ENCODE results near the gene ATP5PD.
"Not testable (repeated sequence)": the region's sequence is repeated elsewhere in the genome, so short reads cannot be mapped to it uniquely, and the experiment has no call there.

ATP5PD gene

DNA sequence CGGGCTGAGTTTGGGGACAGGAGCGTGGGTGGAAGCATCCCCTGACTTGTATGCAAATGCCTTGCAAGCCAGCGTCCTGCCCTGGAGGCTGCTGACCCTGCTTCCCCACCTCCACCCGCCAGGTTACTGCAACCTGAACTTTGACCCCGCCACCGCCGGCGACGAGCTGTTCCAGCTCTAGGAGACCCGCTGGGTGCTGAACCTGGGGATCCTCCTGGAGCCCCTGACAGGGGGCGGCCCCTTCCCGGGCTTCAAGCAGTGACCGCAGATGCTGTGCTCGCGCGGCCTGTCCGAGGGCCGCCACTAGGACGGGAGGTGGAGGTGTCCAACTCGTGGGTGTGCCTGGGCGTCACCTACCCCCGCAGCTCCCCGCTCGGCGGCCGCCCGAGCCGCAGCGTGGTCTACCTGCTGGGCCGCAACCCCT lies 30.3 kb upstream of the ATP5PD start:
- no peak for DNase-seq

DNA sequence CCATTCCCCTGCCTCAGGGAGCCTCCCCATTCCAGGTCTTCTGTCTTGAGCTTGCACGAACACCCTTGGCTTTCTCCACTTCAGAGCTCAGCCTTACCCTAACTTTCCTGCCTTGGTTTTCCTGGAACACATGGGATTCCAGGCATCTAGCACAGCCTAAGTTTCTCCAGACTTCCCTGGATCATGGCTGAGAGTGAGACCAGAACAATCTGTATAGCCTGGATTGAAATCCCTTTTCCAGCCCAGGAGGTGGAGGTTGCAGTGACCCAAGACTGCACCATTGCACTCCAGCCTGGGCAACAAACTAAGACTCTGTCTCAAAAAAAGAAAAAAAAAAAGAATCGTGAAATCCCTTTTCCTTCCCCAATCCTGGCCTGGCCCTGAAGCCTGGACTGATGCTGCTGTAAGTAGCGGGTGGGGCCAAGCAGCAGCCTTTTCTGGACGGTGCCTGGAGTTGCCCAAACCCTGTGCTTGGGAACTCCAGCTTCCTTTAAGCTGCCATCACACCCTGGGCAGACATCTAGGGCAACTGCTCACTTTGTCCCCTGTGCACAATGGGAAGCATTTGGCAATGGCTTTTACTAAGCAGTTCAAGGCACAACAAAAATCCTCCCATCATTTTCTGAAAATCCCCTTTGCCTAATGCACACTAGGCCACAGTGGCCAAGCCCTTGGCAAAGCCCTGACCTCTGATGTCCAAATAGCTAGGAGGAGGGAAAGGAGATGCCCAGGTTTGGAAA lies 29.0 kb upstream of the ATP5PD start:
- DNase-seq: no peak

DNA sequence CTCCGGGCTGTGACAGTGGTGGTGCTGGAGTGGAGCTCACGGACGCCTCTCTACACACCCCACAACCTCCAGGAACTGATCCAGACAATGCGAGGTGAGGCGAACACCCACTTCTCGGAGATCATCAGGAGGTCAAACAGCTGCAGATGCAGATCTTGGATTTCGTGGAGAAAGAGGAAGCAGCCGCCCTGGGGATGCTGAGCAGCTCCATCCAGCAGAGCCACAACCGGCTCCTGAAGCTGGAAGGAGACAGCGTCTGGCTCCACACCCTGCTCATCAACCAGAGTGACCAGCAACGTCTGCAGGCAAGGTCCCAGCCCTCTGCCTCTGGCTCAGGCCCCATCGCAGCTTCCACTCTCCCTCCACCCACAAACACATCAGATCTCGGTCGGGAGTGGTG lies 27.8 kb upstream of the ATP5PD start:
- no peak for DNase-seq

- DNase-seq: no peak
Observed at GRCh38 chr17:75073618-75074047, 26.9 kb upstream of the ATP5PD start.

DNA sequence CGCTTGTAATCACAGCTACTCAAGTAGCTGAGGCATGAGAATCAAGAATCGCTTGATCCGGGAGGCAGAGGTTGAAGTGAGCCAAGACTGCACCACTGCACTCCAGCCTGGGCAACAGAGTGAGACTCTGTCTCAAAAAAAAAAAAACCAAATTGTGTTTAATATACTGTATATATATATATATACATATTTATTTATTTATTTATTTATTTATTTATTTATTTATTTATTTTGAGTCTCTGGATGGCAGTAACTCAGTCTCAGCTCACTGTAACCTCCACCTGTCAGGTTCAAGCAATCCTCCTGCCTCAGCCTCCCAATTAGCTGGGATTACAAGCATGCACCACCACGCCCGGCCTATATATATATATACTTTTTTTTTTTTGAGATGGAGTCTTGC lies 26.1 kb upstream of the ATP5PD start:
- DNase-seq: not testable (repeated sequence)

- DNase-seq: not testable (repeated sequence)
Observed at GRCh38 chr17:75071478-75072271, 24.9 kb upstream of the ATP5PD start.

DNA sequence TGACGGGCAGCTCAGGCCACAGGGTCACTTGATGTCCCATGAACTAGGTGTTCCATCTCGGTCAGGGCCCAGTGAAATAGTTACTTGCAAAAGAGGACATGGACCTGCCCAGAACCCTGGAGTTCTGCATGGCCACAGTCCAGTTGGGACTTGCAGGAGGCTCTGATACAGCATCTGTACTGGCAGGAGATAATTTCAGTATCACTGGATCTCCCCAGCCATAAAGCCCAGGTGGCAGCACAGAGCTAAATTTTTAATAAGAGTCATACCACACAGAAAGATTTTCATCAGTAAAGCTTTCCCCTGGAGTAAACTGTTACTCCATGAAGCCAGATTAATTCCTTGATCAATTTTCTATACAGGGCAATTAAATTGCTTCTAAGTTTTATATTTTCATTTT lies 23.0 kb upstream of the ATP5PD start:
- DNase-seq: no peak

DNA sequence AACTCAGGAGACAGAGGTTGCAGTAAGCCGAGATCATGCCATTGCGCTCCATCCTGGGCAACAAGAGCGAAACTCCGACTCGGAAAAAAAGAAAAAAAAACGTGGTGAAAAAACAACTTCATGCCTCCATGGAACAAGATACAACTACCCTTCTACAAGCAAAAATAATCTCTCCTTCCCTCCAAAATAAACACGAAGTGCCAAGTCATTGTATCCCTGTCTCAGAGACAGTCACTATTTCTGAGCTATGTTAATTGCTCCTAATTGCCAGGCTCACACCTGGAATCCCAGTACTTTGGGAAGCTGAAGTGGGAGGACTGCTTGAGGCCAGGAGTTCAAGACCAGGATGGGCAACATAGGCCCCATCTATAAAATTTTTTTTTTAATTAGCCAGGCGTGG lies 22.0 kb upstream of the ATP5PD start:
- no peak for DNase-seq

- no peak for DNase-seq
Observed at GRCh38 chr17:75067856-75068255, 21.1 kb upstream of the ATP5PD start.

DNA sequence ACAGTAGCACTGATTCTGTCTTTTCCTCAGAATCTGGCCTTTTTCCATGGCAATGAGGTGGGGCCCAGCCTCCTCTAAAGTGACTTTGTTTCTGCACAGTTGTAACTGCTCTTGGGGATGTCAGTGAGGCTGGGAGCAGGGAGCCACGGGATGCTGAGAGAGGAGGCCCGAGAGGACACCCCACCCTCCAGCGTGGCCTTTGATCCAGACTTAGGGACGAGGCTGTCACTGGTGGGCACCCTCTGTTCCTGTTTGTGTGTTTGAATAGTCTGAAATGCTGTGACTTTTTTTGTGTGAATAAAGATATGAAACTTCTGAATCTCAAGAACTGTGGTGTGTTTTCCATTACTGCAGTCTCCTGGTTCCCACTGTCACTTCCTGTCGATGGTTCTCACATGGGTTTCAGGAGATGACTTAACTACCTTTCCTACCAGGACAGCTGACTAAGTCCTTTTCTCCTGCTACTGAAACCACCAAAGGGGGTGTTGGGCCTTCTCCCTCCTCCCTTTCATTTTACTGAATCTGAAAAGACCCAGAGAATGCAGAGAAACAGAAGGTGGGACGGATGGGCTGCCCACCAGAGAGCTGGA lies 18.9 kb upstream of the ATP5PD start:
- no peak for DNase-seq

DNA sequence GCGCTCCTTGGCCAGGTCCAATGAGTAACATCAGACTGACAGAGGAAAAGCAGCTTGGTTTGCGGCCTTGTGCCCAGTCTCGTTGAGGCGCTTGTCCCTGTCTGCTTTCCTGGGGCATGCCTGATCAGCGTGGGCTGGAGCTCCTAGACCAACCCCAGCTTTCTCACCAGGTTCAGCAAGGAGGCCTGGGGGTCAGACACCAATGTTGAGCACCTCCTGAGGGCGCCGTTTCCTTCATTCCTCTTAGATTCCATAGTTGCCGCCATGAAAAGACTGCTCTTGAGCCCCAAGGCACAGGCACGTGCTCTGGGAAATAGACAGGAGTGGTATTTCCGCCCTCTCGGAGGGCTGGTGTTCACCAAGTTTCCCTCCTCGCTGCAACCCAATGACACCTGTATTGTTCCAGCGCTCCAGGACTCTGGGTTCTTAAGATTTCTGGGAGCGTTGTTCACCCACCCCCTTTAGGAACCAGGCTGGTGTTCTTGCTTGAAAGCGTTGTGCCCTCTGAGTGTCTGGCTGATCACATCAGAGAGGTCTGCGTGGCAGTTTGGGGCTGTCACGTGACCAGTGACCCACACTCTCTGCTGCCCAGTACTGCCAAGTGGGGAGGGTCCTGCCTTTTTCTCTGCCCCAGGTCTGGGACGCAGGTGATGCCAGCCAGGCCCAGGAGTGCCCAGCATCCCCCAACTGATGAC lies 18.2 kb upstream of the ATP5PD start:
- DNase-seq: no peak

GRCh38 chr17:75064460-75064859 lies 17.7 kb upstream of the ATP5PD start:
- no peak for DNase-seq

DNA sequence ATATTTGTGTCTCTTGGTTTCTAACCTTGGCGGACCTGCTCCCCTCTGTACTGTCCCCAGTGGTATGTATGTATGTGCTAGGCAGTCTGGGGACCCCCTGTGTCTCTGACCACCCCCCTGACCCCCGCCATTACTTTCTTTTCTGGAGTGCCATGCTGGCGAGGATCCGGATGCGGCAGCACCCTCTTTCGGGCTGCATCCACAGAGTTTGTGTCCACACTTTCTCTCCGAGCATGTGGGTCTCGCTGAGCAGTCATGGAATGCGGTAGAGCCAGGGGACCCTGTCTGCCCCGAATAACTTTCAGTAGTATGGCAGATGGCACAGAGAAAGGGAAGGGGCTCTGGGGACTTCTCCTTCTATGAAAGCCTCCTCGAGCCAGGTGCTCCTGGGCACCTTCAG lies 17.3 kb upstream of the ATP5PD start:
- DNase-seq: no peak

DNA sequence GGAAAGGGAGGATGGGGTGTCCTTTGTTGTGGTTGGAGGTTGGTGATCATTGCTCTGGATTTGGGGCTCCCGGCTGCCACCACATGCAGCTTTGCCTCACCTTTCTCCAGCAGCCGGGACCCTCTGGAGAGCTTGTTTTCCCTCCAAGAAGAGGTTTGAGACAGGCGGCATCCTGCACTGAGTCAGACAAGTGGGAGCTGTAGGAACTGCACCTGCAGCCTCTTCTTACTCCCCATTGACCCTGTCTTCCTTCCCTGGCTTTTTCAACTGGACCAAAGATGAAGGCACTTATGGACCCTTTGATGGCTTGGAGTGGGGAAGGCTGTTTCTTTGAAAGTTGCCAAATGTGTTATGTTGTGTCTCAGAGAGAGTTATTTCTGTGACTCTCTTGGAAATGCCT lies 16.9 kb upstream of the ATP5PD start:
- no peak for DNase-seq

- no peak for DNase-seq
Observed at GRCh38 chr17:75063201-75063600, 16.4 kb upstream of the ATP5PD start.

DNA sequence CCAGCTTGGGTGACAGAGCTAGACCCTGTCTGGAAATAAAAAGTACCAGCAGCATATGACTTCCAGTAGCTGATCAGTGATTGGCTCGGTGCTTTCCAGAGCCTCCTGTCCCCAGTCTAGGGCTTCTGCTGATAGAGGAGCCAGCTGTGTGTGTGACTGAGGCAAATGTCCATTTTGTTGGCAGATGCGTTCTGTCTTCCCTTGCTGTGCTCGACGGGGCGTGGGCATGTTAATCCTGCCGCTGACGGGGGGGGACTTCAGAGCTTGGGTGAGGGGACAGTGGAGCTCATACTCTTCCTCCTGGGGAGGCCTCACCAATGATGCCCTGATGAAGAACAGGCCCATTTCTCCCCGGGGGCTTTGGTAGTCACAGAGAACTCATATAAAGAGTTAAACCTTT lies 14.8 kb upstream of the ATP5PD start:
- no peak for DNase-seq

- no peak for DNase-seq
Observed at GRCh38 chr17:75061055-75061438, 14.3 kb upstream of the ATP5PD start.

DNA sequence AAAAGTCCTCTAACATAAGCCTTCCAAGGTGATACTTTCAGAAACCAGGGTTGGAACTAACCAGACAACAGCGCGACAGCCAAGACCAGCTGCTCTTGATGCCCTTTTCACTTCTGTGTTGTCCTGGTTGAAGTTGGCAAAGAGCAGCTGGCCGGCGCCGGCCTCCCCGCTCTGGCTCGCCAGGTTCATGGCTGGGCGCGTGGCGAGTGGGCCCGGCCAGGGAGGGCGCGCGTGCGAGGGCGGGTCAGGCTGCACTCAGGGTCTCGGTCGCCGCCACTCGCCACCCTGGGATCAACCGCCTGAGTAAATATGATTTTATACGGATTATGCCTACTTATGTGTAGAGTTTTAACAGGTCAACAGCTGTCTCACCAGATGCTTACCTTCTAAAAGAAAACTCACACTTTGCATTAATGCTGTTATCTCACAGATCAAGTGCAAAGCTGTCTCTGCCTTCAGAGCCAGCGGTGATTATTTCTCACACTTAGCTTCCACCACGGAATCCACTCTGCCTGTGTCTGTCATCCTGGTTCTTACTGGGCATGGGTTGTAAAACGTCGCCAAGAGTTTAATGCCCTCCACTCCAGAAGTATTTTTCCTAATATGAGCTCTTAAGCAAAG lies 13.8 kb upstream of the ATP5PD start:
- no peak for DNase-seq

DNA sequence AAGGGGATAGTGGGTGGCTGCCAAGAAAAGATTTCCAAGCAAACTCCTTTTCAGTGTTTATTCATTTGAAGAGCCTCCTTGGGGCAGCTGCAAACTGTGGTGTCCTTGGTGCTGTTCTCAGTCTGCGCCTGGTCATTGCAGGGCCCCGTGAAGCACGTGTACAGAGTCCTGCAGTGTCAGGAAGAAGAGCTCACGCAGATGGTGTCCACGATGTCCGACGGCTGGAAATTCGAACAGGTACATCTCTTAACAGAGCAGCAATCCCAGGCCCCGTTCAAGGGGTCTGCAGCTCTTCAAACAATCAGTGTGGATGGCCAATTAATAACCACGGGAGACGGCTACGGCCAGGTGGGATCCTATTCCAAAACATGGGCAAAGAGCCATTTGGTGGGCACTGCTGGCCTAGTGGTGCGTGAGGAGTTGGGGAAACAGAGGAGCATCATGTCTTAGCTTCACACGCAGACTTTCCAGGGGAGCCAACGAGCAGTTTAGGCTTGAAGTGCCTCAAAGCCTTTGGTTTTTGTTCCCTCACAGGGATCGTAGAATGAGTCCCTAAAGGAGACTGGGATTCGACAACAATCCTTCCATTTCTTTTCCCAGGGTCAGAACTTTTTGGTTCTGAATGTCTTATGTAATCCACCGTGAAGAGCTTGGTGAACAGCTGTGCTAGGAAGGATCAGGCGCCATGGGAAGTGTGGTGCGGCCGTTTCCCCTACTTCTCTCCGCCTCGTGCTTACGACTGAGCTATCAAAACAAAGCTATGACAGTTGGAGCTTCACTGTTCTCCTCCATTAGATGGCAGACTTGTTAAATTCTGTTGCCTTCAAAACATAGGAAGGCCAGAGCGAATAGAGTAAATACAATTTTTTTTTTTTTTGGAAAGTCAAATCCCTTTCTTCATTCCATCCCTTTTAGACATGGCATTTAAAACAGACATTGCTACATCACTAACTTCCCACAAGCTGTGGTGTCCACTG lies 12.9 kb upstream of the ATP5PD start:
- no peak for DNase-seq

- no peak for DNase-seq
Observed at GRCh38 chr17:75051941-75052340, 5.2 kb upstream of the ATP5PD start.

GRCh38 chr17:75049706-75050105 lies 2.9 kb upstream of the ATP5PD start:
- DNase-seq: no peak

- no peak for DNase-seq
Observed at GRCh38 chr17:75049057-75049456, 2.3 kb upstream of the ATP5PD start.
